Loucy (cell line): ENCODE results near the gene IL1A.

ENCODE experiments used
- H2AFZ ChIP-seq: fragments of 200-600 bp; sonication (generic); 2 replicates; pipeline ENCODE4 v1.6.0; 2016; ENCODE audit warnings: antibody characterized with exemption, mild to moderate bottlenecking, low read length, moderate library complexity
- H3F3A ChIP-seq: fragments of 200-600 bp; 2 replicates; pipeline ENCODE4 v1.6.0; 2016; ENCODE audit warnings: antibody characterized with exemption, low read depth, mild to moderate bottlenecking
- H3K27me3 ChIP-seq: fragments of 200-600 bp; sonication (generic); 2 replicates; pipeline ENCODE4 v1.6.1; 2014; ENCODE audit warnings: low read length, mild to moderate bottlenecking; ENCODE audit not compliant: insufficient read depth, poor library complexity, severe bottlenecking
- H3K36me3 ChIP-seq: fragments of 200-600 bp; sonication (generic); 2 replicates; pipeline ENCODE4 v1.6.1; 2016; ENCODE audit warnings: low read length; ENCODE audit not compliant: insufficient read depth
- H3K4me1 ChIP-seq: fragments of 200-600 bp; sonication (generic); 2 replicates; pipeline ENCODE4 v1.5.1; 2014; ENCODE audit warnings: low read length, mild to moderate bottlenecking; ENCODE audit not compliant: insufficient read depth, poor library complexity, severe bottlenecking
- H3K4me2 ChIP-seq: fragments of 200-600 bp; sonication (generic); 2 replicates; pipeline ENCODE4 v1.6.0; 2014; ENCODE audit warnings: antibody characterized with exemption, low read length, low read depth, mild to moderate bottlenecking; ENCODE audit not compliant: poor library complexity, severe bottlenecking
- H3K4me3 ChIP-seq: fragments of 200-600 bp; sonication (generic); 2 replicates; pipeline ENCODE4 v1.5.1; 2014; ENCODE audit warnings: low read length, mild to moderate bottlenecking, mixed read lengths; ENCODE audit not compliant: poor library complexity, severe bottlenecking
- H3K79me2 ChIP-seq: fragments of 200-600 bp; sonication (generic); 2 replicates; pipeline ENCODE4 v1.6.1; 2014; ENCODE audit warnings: low read length; ENCODE audit not compliant: insufficient read depth
- H3K9ac ChIP-seq: fragments of 200-600 bp; sonication (generic); 2 replicates; pipeline ENCODE4 v1.6.0; 2014; ENCODE audit warnings: mild to moderate bottlenecking, low read depth, low read length, moderate library complexity; ENCODE audit not compliant: poor library complexity, severe bottlenecking
- H3K9me2 ChIP-seq: fragments of 200-600 bp; sonication (generic); replicated peaks from 2 replicates; pipeline ENCODE4 v1.6.1; 2016; ENCODE audit warnings: low read depth, low read length, mixed read lengths
- H3K9me3 ChIP-seq: fragments of 200-600 bp; sonication (generic); 2 replicates; pipeline ENCODE4 v1.6.1; 2014; ENCODE audit warnings: mild to moderate bottlenecking, antibody characterized with exemption, low read length, low read depth; ENCODE audit not compliant: insufficient read depth
- H4K20me1 ChIP-seq: fragments of 200-600 bp; sonication (generic); 2 replicates; pipeline ENCODE4 v1.6.0; 2014; ENCODE audit warnings: antibody characterized with exemption, low read length, mild to moderate bottlenecking; ENCODE audit not compliant: insufficient read depth, poor library complexity, severe bottlenecking
- EZH2phosphoT487 ChIP-seq: fragments of 200-600 bp; IDR thresholded peaks from 2 replicates; pipeline ENCODE4 v1.6.1; 2018; ENCODE audit warnings: antibody characterized with exemption, mild to moderate bottlenecking, moderate library complexity, borderline replicate concordance
- TF ChIP-seq, protein P1 (sequence below): fragments of 200-600 bp; sonication (generic); conservative IDR thresholded peaks from 2 replicates; pipeline ENCODE4 v1.5.1; 2014; ENCODE audit warnings: mild to moderate bottlenecking, antibody characterized with exemption, low read length

The IL1A gene

DNA sequence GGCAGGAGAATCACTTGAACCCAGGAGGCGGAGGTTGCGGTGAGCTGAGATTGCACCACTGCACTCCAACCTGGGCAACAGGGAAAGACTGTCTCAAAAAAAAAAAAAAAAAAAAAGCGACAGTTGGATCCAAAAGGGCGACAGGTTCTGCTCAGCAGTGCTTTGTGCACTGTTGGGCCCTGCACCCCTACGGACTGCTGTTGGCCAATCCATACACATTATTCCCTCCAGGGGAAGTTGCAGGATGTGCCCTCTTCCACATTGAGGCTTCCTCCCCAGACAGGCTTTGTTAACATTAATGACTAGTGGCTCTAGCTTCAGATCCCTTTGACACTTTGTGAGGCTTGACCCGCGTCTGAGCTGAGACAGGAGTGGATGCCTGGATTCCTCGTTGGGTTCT, 54.1 kb downstream of the IL1A start:
- H3K9ac ChIP-seq: no peak overlapping the region
- H3K79me2 ChIP-seq: no peaks in the 10 kb centered on the region
- H2AFZ ChIP-seq: no peak overlapping the region
- H4K20me1 ChIP-seq: no peaks in the 10 kb centered on the region
- H3F3A ChIP-seq: no peaks in the 10 kb centered on the region
- no peak overlapping the region for H3K4me2 ChIP-seq
- H3K27me3 ChIP-seq: no peaks in the 10 kb centered on the region
- no peaks in the 10 kb centered on the region for H3K9me3 ChIP-seq
- H3K36me3 ChIP-seq: no peaks in the 10 kb centered on the region
- H3K4me3 ChIP-seq: no peak overlapping the region
- no peaks in the 10 kb centered on the region for H3K4me1 ChIP-seq
- H3K9me2 ChIP-seq: no peaks in the 10 kb centered on the region
- TF ChIP-seq, protein P1, sequence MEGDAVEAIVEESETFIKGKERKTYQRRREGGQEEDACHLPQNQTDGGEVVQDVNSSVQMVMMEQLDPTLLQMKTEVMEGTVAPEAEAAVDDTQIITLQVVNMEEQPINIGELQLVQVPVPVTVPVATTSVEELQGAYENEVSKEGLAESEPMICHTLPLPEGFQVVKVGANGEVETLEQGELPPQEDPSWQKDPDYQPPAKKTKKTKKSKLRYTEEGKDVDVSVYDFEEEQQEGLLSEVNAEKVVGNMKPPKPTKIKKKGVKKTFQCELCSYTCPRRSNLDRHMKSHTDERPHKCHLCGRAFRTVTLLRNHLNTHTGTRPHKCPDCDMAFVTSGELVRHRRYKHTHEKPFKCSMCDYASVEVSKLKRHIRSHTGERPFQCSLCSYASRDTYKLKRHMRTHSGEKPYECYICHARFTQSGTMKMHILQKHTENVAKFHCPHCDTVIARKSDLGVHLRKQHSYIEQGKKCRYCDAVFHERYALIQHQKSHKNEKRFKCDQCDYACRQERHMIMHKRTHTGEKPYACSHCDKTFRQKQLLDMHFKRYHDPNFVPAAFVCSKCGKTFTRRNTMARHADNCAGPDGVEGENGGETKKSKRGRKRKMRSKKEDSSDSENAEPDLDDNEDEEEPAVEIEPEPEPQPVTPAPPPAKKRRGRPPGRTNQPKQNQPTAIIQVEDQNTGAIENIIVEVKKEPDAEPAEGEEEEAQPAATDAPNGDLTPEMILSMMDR: no peak

DNA sequence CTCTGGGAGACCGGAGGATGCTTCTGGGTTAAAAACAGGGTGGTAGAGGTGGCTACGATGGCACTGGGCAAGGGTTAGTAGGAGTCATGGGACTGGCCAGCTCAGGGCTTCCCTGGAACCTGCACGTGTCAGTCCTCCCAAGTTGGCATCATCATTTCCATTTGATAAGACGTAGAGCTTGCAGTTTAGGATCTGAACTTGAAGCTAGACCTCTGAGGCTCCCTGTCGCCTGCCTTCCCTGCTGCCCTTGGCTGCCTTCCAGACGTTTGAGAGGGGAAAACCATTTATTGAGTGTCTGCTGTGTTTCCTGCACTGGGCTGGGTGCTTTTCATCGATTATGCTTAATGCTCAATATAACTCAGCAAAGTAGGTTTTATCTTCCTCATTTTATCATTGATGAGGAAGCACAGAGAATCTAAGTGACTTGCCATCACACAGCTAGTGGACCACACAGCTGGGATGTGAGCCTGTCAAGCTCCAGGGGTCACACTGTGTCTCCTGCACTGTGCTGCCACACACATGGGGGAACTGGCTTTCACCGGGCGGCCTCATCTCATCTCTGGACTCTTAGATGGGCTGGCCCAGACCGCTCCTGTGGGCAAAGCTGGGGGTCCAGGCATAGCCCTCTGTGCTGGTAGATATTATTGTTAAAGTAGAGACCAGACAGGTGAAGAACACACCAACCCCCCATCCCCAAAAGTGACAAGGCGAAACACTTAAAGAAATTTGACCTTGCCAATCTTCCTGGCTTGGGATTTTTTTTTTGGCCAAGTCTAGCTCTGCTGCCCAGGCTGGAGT, 55.7 kb downstream of the IL1A start:
- H3F3A ChIP-seq: no peaks in the 10 kb centered on the region
- no peak overlapping the region for H3K9ac ChIP-seq
- no peaks in the 10 kb centered on the region for H3K27me3 ChIP-seq
- no peak overlapping the region for H3K4me3 ChIP-seq
- H2AFZ ChIP-seq: no peak overlapping the region
- H3K9me2 ChIP-seq: no peaks in the 10 kb centered on the region
- no peaks in the 10 kb centered on the region for H4K20me1 ChIP-seq
- no peaks in the 10 kb centered on the region for H3K9me3 ChIP-seq
- H3K4me2 ChIP-seq: no peak overlapping the region
- TF ChIP-seq, protein P1: no peak
- no peak for TF ChIP-seq EZH2phosphoT487
- H3K36me3 ChIP-seq: no peaks in the 10 kb centered on the region
- H3K79me2 ChIP-seq: no peaks in the 10 kb centered on the region
- peaks cover 5% of the 10 kb centered on the region for H3K4me1 ChIP-seq

DNA sequence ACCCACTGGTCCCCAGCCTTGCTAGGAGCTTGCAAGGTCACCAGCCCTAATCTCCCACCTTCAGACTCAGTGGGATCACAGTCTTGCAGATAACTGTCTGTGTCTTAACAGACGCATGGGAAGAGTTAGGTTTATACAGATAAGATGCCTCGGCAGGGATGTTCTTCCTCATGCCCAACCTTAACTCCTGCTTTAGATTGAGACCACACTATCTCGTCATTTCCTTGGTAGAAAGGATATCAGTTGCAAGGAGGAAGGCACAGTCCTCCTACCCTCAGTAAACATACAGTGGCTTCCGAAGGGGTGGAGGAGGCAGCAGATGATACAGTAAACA, 56.3 kb downstream of the IL1A start:
- Histone ChIP-seq H3K9ac (no peak overlapping the region), H3K27me3 (no peaks in the 10 kb centered on the region), H4K20me1 (no peaks in the 10 kb centered on the region), H3K4me1 (peaks cover 5% of the 10 kb centered on the region), H3K4me3 (no peak overlapping the region), H3K9me2 (no peaks in the 10 kb centered on the region), H3F3A (no peaks in the 10 kb centered on the region), H3K4me2 (no peak overlapping the region), H2AFZ (no peak overlapping the region), H3K36me3 (no peaks in the 10 kb centered on the region), H3K9me3 (no peaks in the 10 kb centered on the region), H3K79me2 (no peaks in the 10 kb centered on the region)
- TF ChIP-seq, protein P1: no peak
- no peak for TF ChIP-seq EZH2phosphoT487
